ENCODE measurements around the gene ADAM22. TPM values are rescaled to one million over a fixed set of nuclear protein-coding genes. Genes with fewer than 3 reads are reported as not detected.

Gene ADAM22
- total and polyA plus RNA-seq, 7 donors, result under 0.01 to 3.5 (median 1.4) TPM

DNA sequence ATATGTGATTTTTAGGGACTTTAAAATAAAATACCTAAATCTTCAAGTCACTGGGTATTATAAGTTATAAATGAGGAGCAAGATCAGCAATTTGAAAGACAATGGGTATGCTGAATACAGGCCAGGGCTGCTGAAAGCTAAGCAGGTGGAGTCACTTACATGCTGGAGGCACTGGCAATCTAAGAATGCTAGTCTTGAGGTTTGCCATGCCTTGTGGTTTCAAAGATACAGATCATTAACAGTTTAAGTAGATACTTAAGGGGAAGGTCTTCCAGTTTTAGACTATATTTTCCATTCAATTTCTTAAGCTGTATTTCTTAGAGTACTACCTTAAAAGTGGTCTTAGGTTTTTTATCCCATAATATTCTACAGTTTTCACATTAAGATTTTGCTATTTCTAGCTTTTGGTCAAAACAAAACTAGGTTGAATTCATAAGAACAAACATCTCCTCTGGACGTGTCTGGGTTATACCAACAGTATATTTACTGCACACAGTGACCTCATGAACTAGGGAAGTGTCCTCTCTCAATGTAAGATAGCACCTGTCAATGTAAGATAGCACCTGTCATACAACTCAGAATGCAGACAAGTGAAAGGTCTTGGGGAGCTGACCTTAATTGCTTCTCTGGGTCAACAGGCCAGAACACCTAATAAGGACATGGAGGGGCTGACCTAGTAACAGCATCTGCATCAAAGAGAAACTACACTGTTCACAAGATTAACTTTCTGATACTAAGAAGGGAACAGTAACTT, 283.8 kb downstream of the ADAM22 start:
- H3K4me1 ChIP-seq, result peaks cover 0 to 22% (median 16%) of the 10 kb centered on the region in 4 donors
- TF ChIP-seq, protein P1, sequence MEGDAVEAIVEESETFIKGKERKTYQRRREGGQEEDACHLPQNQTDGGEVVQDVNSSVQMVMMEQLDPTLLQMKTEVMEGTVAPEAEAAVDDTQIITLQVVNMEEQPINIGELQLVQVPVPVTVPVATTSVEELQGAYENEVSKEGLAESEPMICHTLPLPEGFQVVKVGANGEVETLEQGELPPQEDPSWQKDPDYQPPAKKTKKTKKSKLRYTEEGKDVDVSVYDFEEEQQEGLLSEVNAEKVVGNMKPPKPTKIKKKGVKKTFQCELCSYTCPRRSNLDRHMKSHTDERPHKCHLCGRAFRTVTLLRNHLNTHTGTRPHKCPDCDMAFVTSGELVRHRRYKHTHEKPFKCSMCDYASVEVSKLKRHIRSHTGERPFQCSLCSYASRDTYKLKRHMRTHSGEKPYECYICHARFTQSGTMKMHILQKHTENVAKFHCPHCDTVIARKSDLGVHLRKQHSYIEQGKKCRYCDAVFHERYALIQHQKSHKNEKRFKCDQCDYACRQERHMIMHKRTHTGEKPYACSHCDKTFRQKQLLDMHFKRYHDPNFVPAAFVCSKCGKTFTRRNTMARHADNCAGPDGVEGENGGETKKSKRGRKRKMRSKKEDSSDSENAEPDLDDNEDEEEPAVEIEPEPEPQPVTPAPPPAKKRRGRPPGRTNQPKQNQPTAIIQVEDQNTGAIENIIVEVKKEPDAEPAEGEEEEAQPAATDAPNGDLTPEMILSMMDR (IDR thresholded peaks at IDR 0.05), result no peak
- TF ChIP-seq POLR2AphosphoS5 (IDR thresholded peaks at IDR 0.05) (no peak), POLR2A (IDR thresholded peaks at IDR 0.05) (no peak), EP300 (IDR thresholded peaks at IDR 0.05) (no peak)
- 1 to 14% methylated on average over 1 of the region's 1 CpG for WGBS, 2 donors
- peaks cover 0 to 42% (median 8%) of the 10 kb centered on the region in 4 donors for H3K36me3 ChIP-seq
- intact Hi-C loops (cut with DNase I), result no loop called here
- no peak for DNase-seq
- no peaks in the 10 kb centered on the region for H3K27me3 ChIP-seq
- H3K27ac ChIP-seq, result no peak overlapping the region
- H3K9me3 ChIP-seq, result no peaks in the 10 kb centered on the region
- H3K4me3 ChIP-seq, result peak overlapping the region in 2 of 4 donors; percentile 96 to 98

DNA sequence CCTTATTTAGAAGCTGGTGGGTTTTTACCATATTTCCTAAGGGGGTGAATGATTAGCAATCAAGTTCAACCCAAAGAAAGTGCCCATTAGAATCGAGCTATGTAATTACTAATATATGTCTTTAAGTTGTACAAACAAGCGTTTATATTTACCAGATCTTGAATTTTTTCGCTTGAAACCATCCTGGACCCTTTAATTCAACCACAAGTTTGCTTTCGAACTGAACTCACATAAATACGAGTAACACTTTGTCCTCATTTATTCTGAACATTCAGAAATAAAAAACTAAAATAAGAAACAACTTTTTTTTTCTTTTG, 284.3 kb downstream of the ADAM22 start:
- TF ChIP-seq, protein P1 (IDR thresholded peaks at IDR 0.05), result no peak
- TF ChIP-seq POLR2A (IDR thresholded peaks at IDR 0.05), result no peak
- no peak for TF ChIP-seq EP300 (IDR thresholded peaks at IDR 0.05)
- no peak for TF ChIP-seq POLR2AphosphoS5 (IDR thresholded peaks at IDR 0.05)
- Histone ChIP-seq H3K4me3 (peak overlapping the region; percentile 85 to 98 (median 94)), H3K36me3 (peaks cover 0 to 36% (median 7%) of the 10 kb centered on the region in 4 donors), H3K27ac (peak overlapping the region; percentile 82 to 87 (median 84)), H3K9me3 (no peaks in the 10 kb centered on the region), H3K4me1 (peaks cover 0 to 22% (median 16%) of the 10 kb centered on the region in 4 donors), H3K27me3 (no peaks in the 10 kb centered on the region)
- DNase-seq, result no peak
- WGBS, 2 donors, result 7 to 17% methylated on average over 5 of the region's 5 CpGs
- intact Hi-C loops (cut with DNase I), result no loop called here

DNA sequence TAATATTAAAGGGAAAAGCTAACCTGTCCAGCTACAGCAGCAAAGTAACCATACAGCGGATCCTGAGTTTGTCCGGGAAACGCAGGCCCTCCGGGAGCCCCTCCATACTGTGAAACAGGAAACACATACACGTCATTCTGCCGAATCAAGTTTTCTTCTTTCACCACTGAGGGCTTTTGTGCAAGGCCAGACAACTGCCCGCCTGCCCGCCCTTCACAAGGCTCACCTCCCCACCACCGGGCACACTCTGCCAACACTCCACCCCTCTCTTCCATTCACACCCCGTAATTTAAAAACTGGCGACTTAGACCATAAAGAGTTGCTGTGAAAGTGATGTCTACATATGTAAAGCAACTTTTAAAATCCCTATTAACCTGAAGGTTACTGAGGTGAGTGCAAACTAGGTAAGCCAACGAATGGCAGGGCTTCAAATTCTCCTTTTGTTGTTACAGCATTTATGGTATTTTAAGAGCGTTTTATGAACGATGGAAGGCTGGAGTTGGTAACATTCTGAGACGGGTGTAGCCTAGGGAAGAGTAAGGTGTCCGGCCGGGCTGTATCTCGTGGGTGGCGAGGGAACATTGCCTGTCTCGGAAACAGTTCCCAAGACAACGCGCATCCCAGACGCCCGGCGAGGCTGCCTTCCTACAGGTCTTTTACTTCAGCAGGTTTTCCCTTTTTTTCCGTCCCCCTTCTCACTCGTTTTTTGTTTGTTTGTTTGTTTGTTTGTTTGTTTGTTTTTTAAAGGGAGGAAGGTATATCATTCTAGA, 285.0 kb downstream of the ADAM22 start:
- DNase-seq, result peak; percentile 76
- Histone ChIP-seq H3K27ac (peak overlapping the region; percentile 82 to 87 (median 84)), H3K36me3 (peaks cover 0 to 30% (median 7%) of the 10 kb centered on the region in 4 donors), H3K9me3 (no peaks in the 10 kb centered on the region), H3K4me1 (peaks cover 0 to 22% (median 16%) of the 10 kb centered on the region in 4 donors), H3K4me3 (peak overlapping the region; percentile 85 to 98 (median 94)), H3K27me3 (no peaks in the 10 kb centered on the region)
- 1% methylated on average over 27 of the region's 27 CpGs for WGBS, 2 donors
- intact Hi-C loops (cut with DNase I), result no loop called here
- TF ChIP-seq POLR2AphosphoS5 (IDR thresholded peaks at IDR 0.05), result peak in 2 of 4 donors; percentile 18 to 27
- TF ChIP-seq, protein P1 (IDR thresholded peaks at IDR 0.05), result no peak

DNA sequence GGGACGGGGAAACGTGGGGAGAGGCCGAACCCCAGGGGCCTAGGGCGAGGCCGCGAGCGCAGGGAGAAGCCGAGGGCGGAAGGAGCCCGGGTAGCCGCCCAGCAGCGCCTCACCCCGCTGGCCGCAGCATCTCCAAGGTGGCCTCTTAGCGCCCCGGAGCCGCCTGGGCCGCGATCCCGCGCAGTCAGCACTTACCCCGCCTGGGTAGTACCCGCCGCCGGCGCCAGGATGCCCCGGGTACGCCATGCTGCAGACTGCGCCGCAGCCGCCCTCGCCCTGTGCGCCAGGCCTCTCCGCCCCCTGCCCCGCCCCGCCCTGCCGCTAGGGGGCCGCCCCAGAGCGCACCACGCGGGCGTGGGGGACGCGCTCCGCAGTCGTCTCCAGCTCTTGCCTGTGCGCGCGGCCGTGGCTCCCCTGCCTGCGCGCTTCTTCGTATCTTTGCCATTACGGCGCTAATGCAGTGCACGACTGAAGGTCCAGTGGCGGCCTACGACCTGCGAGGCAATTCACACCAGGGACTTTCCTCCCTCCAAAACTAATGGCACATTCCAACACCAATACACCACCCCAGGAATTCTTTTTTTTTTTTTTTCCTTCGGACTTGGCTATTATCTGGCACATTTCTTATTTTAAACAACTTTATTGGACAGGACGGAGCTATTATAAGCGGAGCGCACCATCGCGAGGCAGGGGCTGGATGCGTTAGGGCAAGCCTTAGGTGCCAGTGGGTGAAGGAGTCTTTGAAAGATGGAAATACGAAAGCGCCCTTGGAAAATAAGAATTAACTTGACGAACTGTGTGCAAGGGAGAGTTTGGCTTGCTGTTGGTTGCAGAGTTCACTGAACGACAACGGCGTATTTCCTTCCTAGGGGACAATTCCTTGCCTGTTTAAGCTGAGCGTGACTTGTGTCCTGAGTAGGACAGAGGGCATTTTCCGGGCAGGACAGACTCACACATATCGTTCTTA, 286.0 kb downstream of the ADAM22 start, which contains the start of gene SRI:
Gene SRI, minus strand, starts transcription at position 258 of the 967 bp plus-strand sequence. Its CDS starts 12 bp downstream, at position 246.
- Histone ChIP-seq H3K27me3 (no peaks in the 10 kb centered on the region), H3K4me3 (peak within 1 kb of the TSS; percentile 85 to 98 (median 94)), H3K4me1 (peaks cover 0 to 22% (median 16%) of the 10 kb centered on the region in 4 donors), H3K27ac (peak within 1 kb of the TSS; percentile 82 to 87 (median 84)), H3K36me3 (peaks cover 0 to 20% (median 7%) of the 10 kb centered on the region in 4 donors), H3K9me3 (no peaks in the 10 kb centered on the region)
- TF ChIP-seq, protein P1 (IDR thresholded peaks at IDR 0.05), result peak in 3 of 4 experiments; percentile 53 to 96 (median 73)
- TF ChIP-seq POLR2AphosphoS5 (IDR thresholded peaks at IDR 0.05) (peak; percentile 44 to 76 (median 68)), POLR2A (IDR thresholded peaks at IDR 0.05) (peak in 1 of 2 donors; percentile 45), EP300 (IDR thresholded peaks at IDR 0.05) (no peak)
- WGBS, 2 donors, result 0 to 1% methylated on average over 75 of the region's 75 CpGs
- peak; percentile 89 for DNase-seq
- intact Hi-C loops (cut with DNase I), result no loop called here
